ENCODE data around the gene LSM4. TPM values are rescaled to one million over a fixed set of nuclear protein-coding genes. Genes with fewer than 3 reads are reported as not detected.

LSM4 gene
- total and polyA plus RNA-seq, 2 of the 13 experiments (the other 11 are each of a cell fraction or from before 2014, with no cell fraction given) = 65.8 to 166 TPM

- TF ChIP-seq GATA4 (IDR thresholded peaks at IDR 0.05; ENCODE audit: borderline replicate concordance, low read depth) (no peak), FOXO1 (CRISPR knock-in tag; IDR thresholded peaks at IDR 0.05) (peak; percentile 55; the same call in 1 of the 2 replicates), ZMYM3 (CRISPR knock-in tag; IDR thresholded peaks at IDR 0.05) (peak; percentile 91), SP2 (CRISPR knock-in tag; IDR thresholded peaks at IDR 0.05) (peak; percentile 33; the same call in 1 of the 2 replicates), ETV5 (CRISPR knock-in tag; IDR thresholded peaks at IDR 0.05; ENCODE audit: borderline replicate concordance) (peak; percentile 78), U2AF1 (optimal IDR thresholded peaks at IDR 0.05; ENCODE audit: low read depth, low read length) (no peak), ZNF10 (CRISPR knock-in tag; IDR thresholded peaks at IDR 0.05; ENCODE audit: borderline replicate concordance, low read depth) (no peak), HOXA7 (CRISPR knock-in tag; IDR thresholded peaks at IDR 0.05) (no peak), SRF (IDR thresholded peaks at IDR 0.05; ENCODE audit: low read depth, low read length) (no peak), ZNF720 (CRISPR knock-in tag; IDR thresholded peaks at IDR 0.05) (no peak), ZNF776 (CRISPR knock-in tag; IDR thresholded peaks at IDR 0.05) (no peak), ZNF75D (CRISPR knock-in tag; IDR thresholded peaks at IDR 0.05; ENCODE audit: borderline replicate concordance) (no peak), ASH2L (IDR thresholded peaks at IDR 0.05; ENCODE audit: insufficient read length, low read depth, low read length) (peak; percentile 47), SKI (IDR thresholded peaks at IDR 0.05; ENCODE audit: partially characterized antibody) (peak; percentile 63), TARDBP (CRISPR knock-in tag; IDR thresholded peaks at IDR 0.05) (peak; percentile 79; the same call in 1 of the 2 replicates)
- TF ChIP-seq, protein P1, sequence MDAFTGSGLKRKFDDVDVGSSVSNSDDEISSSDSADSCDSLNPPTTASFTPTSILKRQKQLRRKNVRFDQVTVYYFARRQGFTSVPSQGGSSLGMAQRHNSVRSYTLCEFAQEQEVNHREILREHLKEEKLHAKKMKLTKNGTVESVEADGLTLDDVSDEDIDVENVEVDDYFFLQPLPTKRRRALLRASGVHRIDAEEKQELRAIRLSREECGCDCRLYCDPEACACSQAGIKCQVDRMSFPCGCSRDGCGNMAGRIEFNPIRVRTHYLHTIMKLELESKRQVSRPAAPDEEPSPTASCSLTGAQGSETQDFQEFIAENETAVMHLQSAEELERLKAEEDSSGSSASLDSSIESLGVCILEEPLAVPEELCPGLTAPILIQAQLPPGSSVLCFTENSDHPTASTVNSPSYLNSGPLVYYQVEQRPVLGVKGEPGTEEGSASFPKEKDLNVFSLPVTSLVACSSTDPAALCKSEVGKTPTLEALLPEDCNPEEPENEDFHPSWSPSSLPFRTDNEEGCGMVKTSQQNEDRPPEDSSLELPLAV (CRISPR knock-in tag; conservative IDR thresholded peaks at IDR 0.05; ENCODE audit: low read depth) = no peak
- TF ChIP-seq, protein P2, sequence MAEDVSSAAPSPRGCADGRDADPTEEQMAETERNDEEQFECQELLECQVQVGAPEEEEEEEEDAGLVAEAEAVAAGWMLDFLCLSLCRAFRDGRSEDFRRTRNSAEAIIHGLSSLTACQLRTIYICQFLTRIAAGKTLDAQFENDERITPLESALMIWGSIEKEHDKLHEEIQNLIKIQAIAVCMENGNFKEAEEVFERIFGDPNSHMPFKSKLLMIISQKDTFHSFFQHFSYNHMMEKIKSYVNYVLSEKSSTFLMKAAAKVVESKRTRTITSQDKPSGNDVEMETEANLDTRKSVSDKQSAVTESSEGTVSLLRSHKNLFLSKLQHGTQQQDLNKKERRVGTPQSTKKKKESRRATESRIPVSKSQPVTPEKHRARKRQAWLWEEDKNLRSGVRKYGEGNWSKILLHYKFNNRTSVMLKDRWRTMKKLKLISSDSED (CRISPR knock-in tag; IDR thresholded peaks at IDR 0.05) = no peak
- TF ChIP-seq, protein P3, sequence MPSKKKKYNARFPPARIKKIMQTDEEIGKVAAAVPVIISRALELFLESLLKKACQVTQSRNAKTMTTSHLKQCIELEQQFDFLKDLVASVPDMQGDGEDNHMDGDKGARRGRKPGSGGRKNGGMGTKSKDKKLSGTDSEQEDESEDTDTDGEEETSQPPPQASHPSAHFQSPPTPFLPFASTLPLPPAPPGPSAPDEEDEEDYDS (CRISPR knock-in tag; IDR thresholded peaks at IDR 0.05) = peak; percentile 56; the same call in 1 of the 2 replicates
These were observed 18.2 kb downstream of the LSM4 start (continued) for GRCh38 chr19:18304458-18305310.
